Renal cortical epithelial cell (primary cell): ENCODE measurements around the gene KIF20A. TPM values are rescaled to one million over a fixed set of nuclear protein-coding genes. Genes with fewer than 3 reads are reported as not detected.
"Not testable (repeated sequence)": the region's sequence is repeated elsewhere in the genome, so short reads cannot be mapped to it uniquely, and the experiment has no call there.

Experiments
- DNase-seq: peaks from one replicate; pipeline ENCODE4 v3.0.0-alpha.2; 2011; ENCODE audit warnings: low read depth
- total RNA-seq: library from RNA; depleted of rRNA; stranded (reverse); fragments of >200 nt; gene quantifications from 2 replicates; pipeline ENCODE4 v1.2.3, GENCODE V29; 2014

KIF20A gene
- 1.3 and 17.9 TPM in 2 replicates for total RNA-seq

GRCh38 chr5:138178516-138179276 lies at the start of gene KIF20A, which contains the start of gene BRD8:
Gene KIF20A, plus strand, starts transcription at chr5:138179112. Its CDS starts 569 bp downstream, at chr5:138179681.
Gene BRD8, minus strand, starts transcription at chr5:138178630. Its CDS starts 16 bp downstream, at chr5:138178614.
- DNase-seq = peak; percentile 96

GRCh38 chr5:138129347-138129746 lies 49.6 kb upstream of the KIF20A start:
- DNase-seq = no peak

- no peak for DNase-seq
Measured at GRCh38 chr5:138132543-138132942, 46.4 kb upstream of the KIF20A start.

- peak; percentile 72 for DNase-seq
Measured at GRCh38 chr5:138138949-138139780, 39.7 kb upstream of the KIF20A start, which contains the start of gene NME5. Gene NME5, minus strand, starts transcription at chr5:138139428. Its CDS starts 648 bp downstream, at chr5:138138780.

GRCh38 chr5:138139781-138140090 lies 39.2 kb upstream of the KIF20A start:
- DNase-seq = no peak

- no peak for DNase-seq
Measured at GRCh38 chr5:138140268-138140667, 38.6 kb upstream of the KIF20A start.

GRCh38 chr5:138141734-138142133 lies 37.2 kb upstream of the KIF20A start:
- DNase-seq = no peak

- not testable (repeated sequence) for DNase-seq
Measured at GRCh38 chr5:138143578-138143977, 35.3 kb upstream of the KIF20A start.

- DNase-seq = peak; percentile 78
Measured at GRCh38 chr5:138148811-138149210, 30.1 kb upstream of the KIF20A start.

- DNase-seq = no peak
Measured at GRCh38 chr5:138149530-138149929, 29.4 kb upstream of the KIF20A start.

- DNase-seq = not testable (repeated sequence)
Measured at GRCh38 chr5:138155977-138156376, 22.9 kb upstream of the KIF20A start.

- DNase-seq = no peak
Measured at GRCh38 chr5:138157626-138158025, 21.3 kb upstream of the KIF20A start.

- DNase-seq = no peak
Measured at GRCh38 chr5:138159666-138160065, 19.2 kb upstream of the KIF20A start.

- no peak for DNase-seq
Measured at GRCh38 chr5:138160706-138161105, 18.2 kb upstream of the KIF20A start.

GRCh38 chr5:138163721-138164120 lies 15.2 kb upstream of the KIF20A start:
- no peak for DNase-seq

- DNase-seq = no peak
Measured at GRCh38 chr5:138169124-138169523, 9.8 kb upstream of the KIF20A start.

GRCh38 chr5:138170299-138170698 lies 8.6 kb upstream of the KIF20A start:
- no peak for DNase-seq

GRCh38 chr5:138177941-138178515 lies 884 bp upstream of the KIF20A start:
- DNase-seq = peak; percentile 45

- no peak for DNase-seq
Measured at GRCh38 chr5:138179277-138179857, 455 bp downstream of the KIF20A start.

- peak; percentile 82 for DNase-seq
Measured at GRCh38 chr5:138180183-138180782, 1.4 kb downstream of the KIF20A start.

- DNase-seq = no peak
Measured at GRCh38 chr5:138180841-138181240, 1.9 kb downstream of the KIF20A start.

GRCh38 chr5:138182808-138183207 lies 3.9 kb downstream of the KIF20A start:
- no peak for DNase-seq
